Vagina (tissue), 2 donors: ENCODE measurements around the gene BCL3. TPM values are rescaled to one million over a fixed set of nuclear protein-coding genes. Genes with fewer than 3 reads are reported as not detected.
"Not testable (repeated sequence)": the region's sequence is repeated elsewhere in the genome, so short reads cannot be mapped to it uniquely, and the experiment has no call there.

Experiments used
- DNase-seq, 2 donors: peaks; one replicate each; pipeline ENCODE4 v3.0.0-alpha.2; 2017; ENCODE audit errors: extremely low spot score in 2 of 2
- H3K27ac ChIP-seq: fragments of 200-600 bp; sonication (generic); one replicate; pipeline ENCODE4 v1.5.1; 2019
- H3K27me3 ChIP-seq: fragments of 200-600 bp; sonication (generic); one replicate; pipeline ENCODE4 v1.5.1; 2019
- H3K36me3 ChIP-seq, 2 donors: fragments of 200-600 bp; sonication (generic); one replicate each; pipeline ENCODE4 v1.5.1; 2017 to 2019
- H3K4me1 ChIP-seq: fragments of 200-600 bp; sonication (generic); one replicate; pipeline ENCODE4 v1.5.1; 2019
- H3K4me3 ChIP-seq, 2 donors: fragments of 200-600 bp; sonication (generic); 1 replicate in 1 of 2; 2 replicates in 1 of 2; pipeline ENCODE4 v1.5.1; 2016 to 2019
- H3K9me3 ChIP-seq: fragments of 200-600 bp; sonication (generic); one replicate; pipeline ENCODE4 v1.5.1; 2019
- POLR2A ChIP-seq, 2 donors: fragments of 450-650 bp; IDR thresholded peaks; one replicate each; pipeline ENCODE4 v1.6.1; 2017; ENCODE audit warnings: antibody characterized with exemption in 2 of 2, mild to moderate bottlenecking in 2 of 2, moderate library complexity in 2 of 2
- POLR2AphosphoS5 ChIP-seq, 2 donors: sonication (generic); formaldehyde crosslinking; IDR thresholded peaks; one replicate each; pipeline ENCODE4 v1.9.0; 2017; ENCODE audit warnings: antibody characterized with exemption in 2 of 2, mild to moderate bottlenecking in 2 of 2, low read depth in 1 of 2; ENCODE audit not compliant: insufficient read depth in 1 of 2
- intact Hi-C: fragments of 100-400 bp; cut with DNase I; formaldehyde crosslinking; loops from one replicate; pipeline ENCODE4 v1.15.1; 2023
- total RNA-seq: library from RNA; depleted of rRNA; stranded (reverse); fragments of >200 nt; gene quantifications from one replicate; pipeline ENCODE4 v1.2.3, GENCODE V29; 2016
- TF ChIP-seq, protein P1 (sequence below), 3 experiments: fragments of 450-650 bp in 2 of 3; fragments of 200-600 bp in 1 of 3; sonication (generic) in 1 of 3; IDR thresholded peaks; one replicate each; pipeline ENCODE4 v1.5.1; 2017 to 2019; ENCODE audit warnings: antibody characterized with exemption in 3 of 3, mild to moderate bottlenecking in 2 of 3, moderate library complexity in 2 of 3

The BCL3 gene
- total RNA-seq, 1 donor from 2014 or later, result 86.9 TPM

DNA sequence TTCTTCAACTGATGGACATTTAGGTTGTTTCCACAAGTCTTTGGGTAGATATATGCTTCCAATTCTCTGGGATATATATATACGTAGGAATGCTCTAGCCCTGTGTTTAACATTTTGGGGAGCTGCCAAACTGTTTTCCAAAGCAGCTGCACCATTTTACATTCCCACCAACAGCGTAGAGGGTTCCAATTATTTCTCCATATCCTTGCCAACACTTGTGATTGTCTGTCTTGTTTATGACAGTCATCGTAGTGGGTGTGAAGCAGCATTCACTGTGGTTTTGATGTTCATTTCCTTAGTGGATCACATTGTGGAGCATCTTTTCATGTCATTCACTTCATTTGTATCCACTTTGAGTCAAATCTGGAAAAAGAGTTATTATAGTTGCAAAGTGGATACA lies 24.5 kb downstream of the BCL3 start:
- Histone ChIP-seq H3K27me3 (no peaks in the 10 kb centered on the region), H3K4me3 (no peak overlapping the region), H3K27ac (no peak overlapping the region), H3K4me1 (peaks cover 8% of the 10 kb centered on the region), H3K9me3 (no peaks in the 10 kb centered on the region), H3K36me3 (no peaks in the 10 kb centered on the region)
- no peak for TF ChIP-seq POLR2AphosphoS5 (IDR thresholded peaks at IDR 0.05; ENCODE audit: insufficient read depth in 1 of 2, low read depth in 1 of 2)
- no peak for DNase-seq
- intact Hi-C loops, result no loop called here

DNA sequence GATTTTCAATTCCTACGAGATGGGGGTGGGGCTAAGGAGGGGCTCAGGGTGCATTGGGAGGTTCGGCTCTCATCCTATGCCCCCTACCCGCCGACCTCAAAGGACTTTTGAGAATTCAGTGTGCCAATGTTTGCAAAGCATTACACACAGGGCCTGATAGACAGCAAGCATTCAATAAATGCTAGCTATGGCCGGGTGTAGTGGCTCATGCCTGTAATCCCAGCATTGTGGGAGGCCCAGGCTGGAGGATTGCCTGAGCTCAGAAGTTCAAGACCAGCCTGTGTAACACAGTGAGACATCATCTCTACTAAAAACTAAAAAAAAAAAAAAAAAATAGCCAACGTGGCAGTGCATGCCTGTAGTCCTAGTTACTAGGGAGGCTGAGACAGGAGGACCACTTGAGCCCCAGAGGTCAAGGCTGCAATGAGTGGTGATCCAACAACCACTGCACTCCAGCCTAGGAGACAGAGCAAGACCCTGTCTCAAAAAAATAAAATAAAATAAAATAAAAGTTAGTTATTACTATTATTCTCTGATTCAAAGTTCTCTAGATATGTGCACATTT lies 27.2 kb downstream of the BCL3 start:
- Histone ChIP-seq H3K27me3 (no peaks in the 10 kb centered on the region), H3K9me3 (no peaks in the 10 kb centered on the region), H3K36me3 (no peaks in the 10 kb centered on the region), H3K4me1 (peaks cover 8% of the 10 kb centered on the region), H3K4me3 (no peak overlapping the region), H3K27ac (no peak overlapping the region)
- intact Hi-C loops, result no loop called here
- TF ChIP-seq POLR2A (IDR thresholded peaks at IDR 0.05), result no peak
- TF ChIP-seq, protein P1, sequence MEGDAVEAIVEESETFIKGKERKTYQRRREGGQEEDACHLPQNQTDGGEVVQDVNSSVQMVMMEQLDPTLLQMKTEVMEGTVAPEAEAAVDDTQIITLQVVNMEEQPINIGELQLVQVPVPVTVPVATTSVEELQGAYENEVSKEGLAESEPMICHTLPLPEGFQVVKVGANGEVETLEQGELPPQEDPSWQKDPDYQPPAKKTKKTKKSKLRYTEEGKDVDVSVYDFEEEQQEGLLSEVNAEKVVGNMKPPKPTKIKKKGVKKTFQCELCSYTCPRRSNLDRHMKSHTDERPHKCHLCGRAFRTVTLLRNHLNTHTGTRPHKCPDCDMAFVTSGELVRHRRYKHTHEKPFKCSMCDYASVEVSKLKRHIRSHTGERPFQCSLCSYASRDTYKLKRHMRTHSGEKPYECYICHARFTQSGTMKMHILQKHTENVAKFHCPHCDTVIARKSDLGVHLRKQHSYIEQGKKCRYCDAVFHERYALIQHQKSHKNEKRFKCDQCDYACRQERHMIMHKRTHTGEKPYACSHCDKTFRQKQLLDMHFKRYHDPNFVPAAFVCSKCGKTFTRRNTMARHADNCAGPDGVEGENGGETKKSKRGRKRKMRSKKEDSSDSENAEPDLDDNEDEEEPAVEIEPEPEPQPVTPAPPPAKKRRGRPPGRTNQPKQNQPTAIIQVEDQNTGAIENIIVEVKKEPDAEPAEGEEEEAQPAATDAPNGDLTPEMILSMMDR (IDR thresholded peaks at IDR 0.05), result no peak
- no peak for TF ChIP-seq POLR2AphosphoS5 (IDR thresholded peaks at IDR 0.05; ENCODE audit: insufficient read depth in 1 of 2, low read depth in 1 of 2)
- no peak for DNase-seq

DNA sequence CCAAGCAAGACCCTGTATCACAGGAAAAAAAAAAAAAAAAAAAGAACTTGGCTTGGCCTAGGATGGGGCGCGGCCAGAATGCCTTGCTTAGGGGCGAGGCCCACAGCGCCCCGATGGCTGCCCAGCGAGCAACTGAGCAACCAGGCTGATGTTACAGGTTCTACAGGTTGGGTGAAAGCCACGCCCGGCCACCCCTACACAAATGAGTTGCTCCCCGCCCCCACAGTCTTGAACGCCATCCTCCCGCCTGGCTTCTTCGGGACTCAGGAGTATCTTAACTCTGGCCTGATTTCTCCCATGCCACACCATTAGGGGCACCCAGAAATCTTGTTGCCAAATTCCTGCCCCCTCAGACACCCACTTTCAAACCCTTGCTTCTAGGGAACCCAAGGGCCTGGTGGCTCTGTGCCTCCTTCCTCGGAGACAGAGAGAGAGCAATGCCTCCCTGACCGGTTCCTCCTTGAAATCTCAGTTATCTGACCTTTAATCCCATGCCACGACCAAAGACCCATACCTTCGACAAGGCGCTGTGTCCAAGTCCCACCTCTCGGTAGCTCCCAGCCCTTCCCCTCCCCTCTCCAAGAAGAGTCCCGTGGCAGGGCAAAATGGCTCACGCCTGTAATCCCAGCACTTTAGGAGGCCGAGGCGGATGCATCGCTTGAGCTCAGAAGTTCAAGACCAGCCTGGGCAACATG lies 28.0 kb downstream of the BCL3 start:
- Histone ChIP-seq H3K9me3 (no peaks in the 10 kb centered on the region), H3K27me3 (no peaks in the 10 kb centered on the region), H3K27ac (peak overlapping the region; percentile 76), H3K4me1 (peaks cover 8% of the 10 kb centered on the region), H3K36me3 (no peaks in the 10 kb centered on the region), H3K4me3 (no peak overlapping the region)
- TF ChIP-seq POLR2AphosphoS5 (IDR thresholded peaks at IDR 0.05; ENCODE audit: insufficient read depth in 1 of 2, low read depth in 1 of 2) (peak in 1 of 2 donors; percentile 76), POLR2A (IDR thresholded peaks at IDR 0.05) (no peak)
- DNase-seq, result no peak
- intact Hi-C loops, result no loop called here

DNA sequence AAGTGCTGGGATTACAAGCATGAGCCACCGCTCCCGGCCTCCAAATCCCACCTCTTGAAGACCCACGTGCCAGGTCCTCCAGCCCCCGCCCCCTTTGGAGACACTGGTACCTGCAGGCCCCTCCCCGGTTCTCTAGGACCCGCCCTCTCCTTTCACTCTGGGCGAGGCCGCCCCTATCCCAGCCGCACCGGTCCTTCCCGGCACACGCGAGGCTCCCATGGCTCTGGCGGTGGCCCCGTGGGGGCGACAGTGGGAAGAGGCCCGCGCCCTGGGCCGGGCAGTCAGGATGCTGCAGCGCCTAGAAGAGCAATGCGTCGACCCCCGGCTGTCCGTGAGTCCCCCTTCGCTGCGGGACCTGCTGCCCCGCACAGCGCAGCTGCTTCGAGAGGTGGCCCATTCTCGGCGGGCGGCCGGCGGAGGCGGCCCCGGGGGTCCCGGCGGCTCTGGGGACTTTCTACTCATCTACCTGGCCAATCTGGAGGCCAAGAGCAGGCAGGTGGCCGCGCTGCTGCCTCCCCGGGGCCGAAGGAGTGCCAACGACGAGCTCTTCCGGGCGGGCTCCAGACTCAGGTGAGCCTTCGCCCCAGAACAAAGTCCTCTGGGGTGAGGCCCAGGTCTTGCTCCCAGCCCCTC lies 29.3 kb downstream of the BCL3 start, which contains the start of gene CBLC:
CBLC (plus strand) TSS at position 176 of the 633 bp plus-strand sequence; CDS start at position 218, 42 bp downstream.
- no peaks in the 10 kb centered on the region for H3K9me3 ChIP-seq
- TF ChIP-seq POLR2A (IDR thresholded peaks at IDR 0.05) (no peak), POLR2AphosphoS5 (IDR thresholded peaks at IDR 0.05; ENCODE audit: insufficient read depth in 1 of 2, low read depth in 1 of 2) (peak in 1 of 2 donors; percentile 72)
- TF ChIP-seq, protein P1 (IDR thresholded peaks at IDR 0.05), result no peak
- no peaks in the 10 kb centered on the region for H3K27me3 ChIP-seq
- no peak for DNase-seq
- peaks cover 8% of the 10 kb centered on the region for H3K4me1 ChIP-seq
- no peaks in the 10 kb centered on the region for H3K36me3 ChIP-seq
- H3K27ac ChIP-seq, result peak within 1 kb of the TSS; percentile 76
- peak within 1 kb of the TSS; percentile 30 to 48 for H3K4me3 ChIP-seq
- intact Hi-C loops, result no loop called here

DNA sequence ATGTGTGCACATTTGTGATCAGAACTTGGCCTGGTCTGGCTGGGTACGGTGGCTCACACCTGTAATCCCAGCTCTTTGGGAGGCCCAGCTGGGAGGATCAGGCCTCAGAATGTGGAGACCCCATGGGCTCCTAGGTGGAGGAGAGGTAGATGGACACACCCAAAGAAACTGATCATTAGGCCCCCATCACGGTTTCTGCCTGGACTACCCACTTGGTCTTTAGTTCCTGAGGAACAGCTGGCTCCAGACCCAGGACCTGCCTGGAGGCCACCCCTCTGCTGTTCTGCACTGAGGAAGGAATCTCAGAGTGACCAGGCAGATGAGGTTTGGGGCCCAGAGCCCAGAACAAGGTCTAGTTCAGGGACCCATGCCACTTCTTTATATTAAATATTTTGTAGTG lies 30.6 kb downstream of the BCL3 start:
- Histone ChIP-seq H3K27me3 (no peaks in the 10 kb centered on the region), H3K9me3 (no peaks in the 10 kb centered on the region), H3K4me3 (no peak overlapping the region), H3K4me1 (peaks cover 8% of the 10 kb centered on the region), H3K27ac (no peak overlapping the region), H3K36me3 (no peaks in the 10 kb centered on the region)
- DNase-seq, result no peak
- intact Hi-C loops, result no loop called here
- TF ChIP-seq POLR2A (IDR thresholded peaks at IDR 0.05) (no peak), POLR2AphosphoS5 (IDR thresholded peaks at IDR 0.05; ENCODE audit: insufficient read depth in 1 of 2, low read depth in 1 of 2) (no peak)
- TF ChIP-seq, protein P1 (IDR thresholded peaks at IDR 0.05), result no peak

DNA sequence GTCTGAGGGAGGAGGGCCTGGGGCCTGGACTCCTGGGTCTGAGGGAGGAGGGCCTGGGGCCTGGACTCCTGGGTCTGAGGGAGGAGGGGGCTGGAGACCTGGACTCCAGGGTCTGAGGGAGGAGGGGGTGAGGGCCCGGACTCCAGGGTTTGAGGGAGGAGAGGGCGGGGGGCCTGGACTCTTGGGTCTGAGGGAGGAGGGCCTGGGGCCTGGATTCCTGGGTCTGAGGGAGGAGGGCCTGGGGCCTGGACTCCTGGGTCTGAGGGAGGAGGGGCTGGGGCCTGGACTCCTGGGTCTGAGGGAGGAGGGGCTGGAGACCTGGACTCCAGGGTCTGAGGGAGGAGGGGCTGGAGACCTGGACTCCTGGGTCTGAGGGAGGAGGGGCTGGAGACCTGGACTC lies 33.2 kb downstream of the BCL3 start:
- DNase-seq, H3K9me3 ChIP-seq, H3K27me3 ChIP-seq, intact Hi-C loops, H3K4me3 ChIP-seq, H3K36me3 ChIP-seq, H3K4me1 ChIP-seq, H3K27ac ChIP-seq: not testable (repeated sequence)
